DND-41 (cell line): ENCODE results near the gene ATP1B1.
"Not testable (repeated sequence)": the region's sequence is repeated elsewhere in the genome, so short reads cannot be mapped to it uniquely, and the experiment has no call there.

Source experiments
- CTCF ChIP-seq: IDR thresholded peaks from 2 replicates; pipeline ENCODE4 v1.5.1; 2012; ENCODE audit warnings: borderline replicate concordance, low read length, moderate library complexity, mild to moderate bottlenecking; ENCODE audit not compliant: poor library complexity, severe bottlenecking; ENCODE audit errors: extremely low read depth
- EZH2 ChIP-seq: IDR thresholded peaks from 3 replicates; pipeline ENCODE4 v1.6.1; 2012; ENCODE audit warnings: borderline replicate concordance, low read depth, mild to moderate bottlenecking, moderate library complexity, low read length, inconsistent platforms; ENCODE audit not compliant: severe bottlenecking

GRCh38 chr1:169125597-169125996 is 19.1 kb downstream of the ATP1B1 start:
- TF ChIP-seq CTCF, EZH2: not testable (repeated sequence)
